Measurements from ENCODE around the gene GABRR3.

GABRR3 gene

DNA sequence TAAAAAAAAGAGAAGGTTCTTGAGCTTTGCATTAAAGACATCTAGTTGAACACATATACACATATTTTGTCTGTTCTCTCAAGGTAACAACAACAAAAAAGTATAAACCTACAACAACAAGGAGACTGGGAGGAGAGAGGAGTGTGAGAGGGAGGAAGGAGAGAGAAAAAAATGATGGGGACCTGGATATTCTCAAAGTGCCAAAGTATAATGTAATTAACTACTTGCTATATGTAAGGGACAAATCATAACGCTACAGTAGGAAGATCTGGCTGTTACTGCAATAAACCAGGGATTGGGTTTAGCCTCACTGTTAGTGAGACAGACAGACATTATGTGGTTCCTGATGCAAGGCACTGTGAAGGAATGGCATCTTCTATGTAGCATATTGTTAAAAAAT lies 14.2 kb upstream of the GABRR3 start:
- no peak for DNase-seq (ENCODE audit: low spot score)

DNA sequence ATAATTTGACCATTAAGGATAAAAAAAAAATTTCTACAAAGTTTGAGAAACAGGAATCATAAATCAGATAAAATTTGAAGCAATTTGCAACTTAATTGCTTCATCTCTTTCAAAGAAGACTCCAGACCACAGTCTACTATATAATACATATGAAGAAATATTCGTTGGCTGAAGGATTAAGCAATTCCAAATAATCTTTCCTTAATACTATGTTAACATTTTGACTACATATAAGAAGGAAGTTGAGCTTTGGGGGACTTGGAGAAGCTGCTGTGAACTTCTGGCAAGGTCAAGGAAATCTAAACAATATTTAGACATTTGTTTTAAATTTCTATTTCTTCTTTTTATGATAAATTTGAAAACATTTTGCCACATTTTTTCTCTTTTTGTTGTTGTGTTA lies 13.5 kb upstream of the GABRR3 start:
- TF ChIP-seq, protein P1, sequence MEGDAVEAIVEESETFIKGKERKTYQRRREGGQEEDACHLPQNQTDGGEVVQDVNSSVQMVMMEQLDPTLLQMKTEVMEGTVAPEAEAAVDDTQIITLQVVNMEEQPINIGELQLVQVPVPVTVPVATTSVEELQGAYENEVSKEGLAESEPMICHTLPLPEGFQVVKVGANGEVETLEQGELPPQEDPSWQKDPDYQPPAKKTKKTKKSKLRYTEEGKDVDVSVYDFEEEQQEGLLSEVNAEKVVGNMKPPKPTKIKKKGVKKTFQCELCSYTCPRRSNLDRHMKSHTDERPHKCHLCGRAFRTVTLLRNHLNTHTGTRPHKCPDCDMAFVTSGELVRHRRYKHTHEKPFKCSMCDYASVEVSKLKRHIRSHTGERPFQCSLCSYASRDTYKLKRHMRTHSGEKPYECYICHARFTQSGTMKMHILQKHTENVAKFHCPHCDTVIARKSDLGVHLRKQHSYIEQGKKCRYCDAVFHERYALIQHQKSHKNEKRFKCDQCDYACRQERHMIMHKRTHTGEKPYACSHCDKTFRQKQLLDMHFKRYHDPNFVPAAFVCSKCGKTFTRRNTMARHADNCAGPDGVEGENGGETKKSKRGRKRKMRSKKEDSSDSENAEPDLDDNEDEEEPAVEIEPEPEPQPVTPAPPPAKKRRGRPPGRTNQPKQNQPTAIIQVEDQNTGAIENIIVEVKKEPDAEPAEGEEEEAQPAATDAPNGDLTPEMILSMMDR (IDR thresholded peaks at IDR 0.05; ENCODE audit: extremely low read depth, missing control alignments), result no peak
- DNase-seq (ENCODE audit: low spot score), result no peak

More for the DNA sequence above, 14.2 kb upstream of the GABRR3 start:
- TF ChIP-seq, protein P1 (IDR thresholded peaks at IDR 0.05; ENCODE audit: extremely low read depth, missing control alignments), result no peak

DNA sequence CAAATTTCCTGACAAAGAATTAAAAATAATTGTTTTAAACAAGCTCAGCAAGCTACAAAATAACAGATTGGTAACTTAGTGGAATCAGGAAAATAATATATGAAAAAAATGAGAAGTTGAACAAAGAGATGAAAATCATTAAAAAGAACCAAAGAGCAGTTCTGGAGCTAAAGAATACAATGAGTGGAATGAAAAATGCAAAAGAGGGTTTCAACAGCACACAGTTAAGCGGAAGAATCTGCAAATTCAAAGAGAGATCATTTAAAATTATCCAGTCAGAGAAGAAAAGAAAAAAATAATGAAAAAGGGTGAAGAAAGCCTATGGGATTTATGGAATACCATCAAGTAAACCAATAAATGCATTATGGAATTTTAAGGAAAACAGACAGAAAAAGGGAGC lies 6.2 kb upstream of the GABRR3 start:
- TF ChIP-seq, protein P1 (IDR thresholded peaks at IDR 0.05; ENCODE audit: extremely low read depth, missing control alignments), result no peak
- DNase-seq (ENCODE audit: low spot score), result no peak

DNA sequence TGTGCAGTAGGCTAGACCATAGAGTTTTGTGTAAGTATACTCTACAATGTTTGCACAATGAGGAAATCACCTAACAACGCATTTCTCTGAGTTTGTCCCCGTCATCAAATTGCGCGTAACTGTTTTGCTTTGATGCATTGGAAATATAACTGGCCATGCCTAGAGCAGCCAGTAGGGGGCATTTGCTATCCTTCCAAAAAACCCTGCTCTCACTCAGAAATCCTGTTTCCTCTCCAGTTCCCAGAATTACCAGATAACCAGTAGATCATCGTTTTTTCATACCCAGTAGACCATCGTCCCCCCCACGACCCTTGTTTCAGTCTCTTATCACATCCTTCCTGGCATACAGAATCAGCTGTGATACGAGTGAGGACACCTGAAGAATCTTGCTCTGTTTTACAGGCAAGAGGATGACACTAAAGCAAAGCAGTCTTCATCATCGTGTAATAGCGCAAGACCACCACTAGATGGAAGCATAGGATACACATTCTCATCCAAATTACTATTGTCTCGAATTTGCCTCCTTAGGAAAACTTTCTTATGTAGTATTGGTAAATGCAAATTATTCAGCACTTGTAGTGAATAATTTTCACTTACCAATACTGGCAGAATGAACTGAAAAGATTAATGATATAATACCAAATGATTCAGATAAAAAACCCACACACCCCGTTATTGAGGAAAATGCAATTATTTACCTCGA lies 4.4 kb upstream of the GABRR3 start:
- TF ChIP-seq, protein P1 (IDR thresholded peaks at IDR 0.05; ENCODE audit: extremely low read depth, missing control alignments), result peak; percentile 75
- peak; percentile 60 for DNase-seq (ENCODE audit: low spot score)

DNA sequence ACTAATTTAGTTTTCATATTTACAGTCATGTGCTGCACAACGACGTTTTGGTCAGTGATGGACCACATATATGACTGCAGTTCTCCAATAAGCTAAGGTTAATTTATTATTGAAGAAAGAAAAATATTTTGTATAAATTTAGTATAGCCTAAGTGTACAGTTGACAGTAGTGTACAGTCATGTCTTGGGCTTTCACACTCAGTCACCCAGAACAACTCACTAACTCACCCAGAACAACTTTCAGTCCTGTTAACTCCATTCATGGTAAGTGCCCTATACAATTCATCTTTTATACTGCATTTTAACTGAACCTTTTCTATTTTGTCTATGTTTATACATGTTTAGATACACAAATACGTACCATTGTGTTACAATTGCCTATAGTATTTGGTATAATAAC lies 3.8 kb upstream of the GABRR3 start:
- TF ChIP-seq, protein P1 (IDR thresholded peaks at IDR 0.05; ENCODE audit: extremely low read depth, missing control alignments), result no peak
- no peak for DNase-seq (ENCODE audit: low spot score)

DNA sequence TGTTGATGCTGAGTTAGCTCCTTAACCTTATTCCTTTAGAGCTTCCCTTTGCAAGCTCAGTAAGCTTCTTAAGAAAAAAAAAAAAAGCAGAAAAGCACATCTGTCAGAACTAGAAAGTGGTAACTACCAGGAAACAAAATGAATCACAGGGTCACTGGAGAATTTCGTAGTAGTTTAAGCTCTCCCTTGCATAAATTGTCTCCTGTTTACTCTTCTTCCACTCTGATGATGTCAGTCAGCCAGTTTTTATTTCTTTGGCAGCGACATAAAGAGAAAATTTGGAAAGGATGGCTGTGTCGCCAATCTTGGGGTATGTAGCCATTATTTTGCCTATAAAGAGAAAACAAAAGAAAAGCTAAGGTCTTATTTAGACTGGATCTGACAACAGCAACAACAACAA lies 3.2 kb upstream of the GABRR3 start:
- TF ChIP-seq, protein P1 (IDR thresholded peaks at IDR 0.05; ENCODE audit: extremely low read depth, missing control alignments), result no peak

DNA sequence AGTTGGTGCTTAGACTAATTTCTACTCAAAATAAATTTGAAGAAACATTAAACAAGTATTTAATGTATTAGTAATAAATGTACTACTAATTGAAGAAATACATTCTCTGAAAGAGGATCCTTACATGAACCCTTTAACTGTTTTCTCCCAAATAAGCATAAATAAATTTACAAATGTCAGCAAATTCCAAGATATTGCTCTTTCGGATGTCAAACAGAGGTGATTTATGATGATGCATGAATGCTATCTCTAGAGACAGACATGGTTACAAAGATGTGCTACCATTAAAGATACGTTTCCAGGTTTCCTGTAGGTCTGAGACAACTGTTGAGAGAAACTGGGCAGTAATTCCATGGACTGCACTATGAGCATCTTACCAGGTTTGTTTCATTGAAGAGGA lies 629 bp downstream of the GABRR3 start:
- DNase-seq (ENCODE audit: low spot score), result no peak
- TF ChIP-seq, protein P1 (IDR thresholded peaks at IDR 0.05; ENCODE audit: extremely low read depth, missing control alignments), result no peak

More for the DNA sequence above, 3.2 kb upstream of the GABRR3 start:
- DNase-seq (ENCODE audit: low spot score), result no peak
